ENCODE results near the gene SCLY. TPM values are rescaled to one million over a fixed set of nuclear protein-coding genes. Genes with fewer than 3 reads are reported as not detected.
A peak's percentile ranks its signal among the peaks of the same experiment; 100 is the strongest.

Gene SCLY
- total and polyA plus RNA-seq, 2 of the 8 experiments (the other 6 are each of a cell fraction or from before 2014, with no cell fraction given) = 79.0 to 79.5 TPM

- ChIA-PET CTCF (ENCODE audit: partially characterized antibody) (interaction anchor here (0.9 to 1.6 kb wide), 4 partner anchors 17 to 178 kb away, joined by 3 to 6 read pairs (median 4); no protein-coding TSS in a partner anchor), POLR2A (ENCODE audit: partially characterized antibody) (interaction anchor here (0.8 to 2.8 kb wide), 8 partner anchors 9 to 116 kb away, joined by 3 to 17 read pairs (median 4); partner anchors contain the start of gene SCLY)
- no peak for TF ChIP-seq POLR2AphosphoS5 (IDR thresholded peaks at IDR 0.05; ENCODE audit: low read depth, low read length)
- H2AK5ac ChIP-seq (ENCODE audit: low read depth, low read length) = no peak overlapping the region
- H3K79me1 ChIP-seq (ENCODE audit: low read depth, low read length) = no peaks in the 10 kb centered on the region
- no peaks in the 10 kb centered on the region for H3K9me3 ChIP-seq (ENCODE audit: insufficient read depth in 2 of 2, low read depth in 1 of 2, low read length in 1 of 2)
- H2BK15ac ChIP-seq (ENCODE audit: low read length) = no peak overlapping the region
- no peak for FAIRE-seq
- no peak overlapping the region for H3K4me3 ChIP-seq (ENCODE audit: extremely low read depth in 1 of 4, insufficient read depth in 2 of 4, low read depth in 3 of 4, low read length in 4 of 4)
- 0 out of 7 replicates have a peak overlapping the region, but pooled peaks of 1 of the 4 experiments have one; percentile 3 for H3K9ac ChIP-seq (replicated peaks in 1 of 4; ENCODE audit: extremely low read depth in 1 of 4, low read depth in 3 of 4, low read length in 3 of 4)
- no peak overlapping the region for H3K56ac ChIP-seq (replicated peaks; ENCODE audit: insufficient read length, low read depth, low read length)
- H3K36me3 ChIP-seq (ENCODE audit: control insufficient read depth in 2 of 4, insufficient read depth in 4 of 4, low read length in 3 of 4) = peaks cover 21 to 56% (median 39%) of the 10 kb centered on the region in 4 experiments
- no peak overlapping the region for H4K91ac ChIP-seq (replicated peaks; ENCODE audit: insufficient read length, low read length)
- WGBS, 2 experiments (ENCODE audit: extremely low coverage in 1 of 2, insufficient coverage in 1 of 2, insufficient read length in 1 of 2, insufficient replicate concordance in 2 of 2, low coverage in 1 of 2, low lambda C conversion rate in 2 of 2, missing lambda C conversion rate in 1 of 2) = 95% methylated on average over 13 of the region's 13 CpGs; no CpG with 5 or more reads in 1 of the 2 experiments
- no peaks in the 10 kb centered on the region; a peak in 1 of 7 replicates for H3K4me1 ChIP-seq (replicated peaks in 1 of 4; ENCODE audit: control insufficient read depth in 3 of 4, insufficient read depth in 4 of 4, low read length in 3 of 4)
- no peak overlapping the region for H2BK20ac ChIP-seq (ENCODE audit: low read length)
- H3K18ac ChIP-seq (ENCODE audit: extremely low read depth, low read length) = no peak overlapping the region
- no peak overlapping the region for H3K23ac ChIP-seq (ENCODE audit: insufficient read length)
- H2BK12ac ChIP-seq (ENCODE audit: low read depth, low read length) = no peak overlapping the region
- H3K79me2 ChIP-seq (ENCODE audit: control insufficient read depth in 1 of 2, insufficient read depth in 2 of 2, low read length in 2 of 2) = peaks cover 0 to 24% of the 10 kb centered on the region in 2 experiments; a peak in 2 of 4 replicates
- no peak overlapping the region for H3K4ac ChIP-seq (replicated peaks; ENCODE audit: insufficient read length, low read depth, low read length)
- H2BK5ac ChIP-seq (ENCODE audit: low read depth, low read length) = no peak overlapping the region; the same call in 1 of the 2 replicates
- no peaks in the 10 kb centered on the region for H3K27me3 ChIP-seq (replicated peaks in 1 of 4; ENCODE audit: control insufficient read depth in 3 of 4, extremely low read depth in 1 of 4, insufficient read depth in 3 of 4, low read length in 3 of 4)
- H3K27ac ChIP-seq (ENCODE audit: low read depth, low read length) = 0 out of 2 replicates have a peak overlapping the region, but pooled peaks have one; percentile 20
- H2BK120ac ChIP-seq (replicated peaks; ENCODE audit: low read depth, low read length) = no peak overlapping the region
- no peak for DNase-seq (ENCODE audit: low read depth in 1 of 2, low spot score in 2 of 2)
- H3K4me2 ChIP-seq (ENCODE audit: insufficient read depth in 1 of 2, low read depth in 2 of 2, low read length in 2 of 2) = no peak overlapping the region
- H4K8ac ChIP-seq (ENCODE audit: extremely low read depth, insufficient read depth, low read length) = no peak overlapping the region
- no peak overlapping the region for H2AFZ ChIP-seq (ENCODE audit: low read length)
- no peaks in the 10 kb centered on the region for H3K23me2 ChIP-seq (ENCODE audit: low read depth, low read length)
- peaks cover 4 to 8% of the 10 kb centered on the region in 2 experiments for H4K20me1 ChIP-seq (replicated peaks in 1 of 2; ENCODE audit: control insufficient read depth in 1 of 2, insufficient read depth in 2 of 2, low read length in 2 of 2)
- no peak overlapping the region for H3K14ac ChIP-seq (ENCODE audit: insufficient read length)
- no peak overlapping the region for H4K5ac ChIP-seq (ENCODE audit: insufficient read length, low read depth, low read length)
Measured at GRCh38 chr2:238081150-238081549, 20.3 kb downstream of the SCLY start.
